ENCODE data around the gene WWOX. TPM values are rescaled to one million over a fixed set of nuclear protein-coding genes. Genes with fewer than 3 reads are reported as not detected.

Gene WWOX
- total and polyA plus RNA-seq, 2 of the 4 experiments (the other 2 are of a cell fraction), result 2.7 to 5.4 TPM

DNA sequence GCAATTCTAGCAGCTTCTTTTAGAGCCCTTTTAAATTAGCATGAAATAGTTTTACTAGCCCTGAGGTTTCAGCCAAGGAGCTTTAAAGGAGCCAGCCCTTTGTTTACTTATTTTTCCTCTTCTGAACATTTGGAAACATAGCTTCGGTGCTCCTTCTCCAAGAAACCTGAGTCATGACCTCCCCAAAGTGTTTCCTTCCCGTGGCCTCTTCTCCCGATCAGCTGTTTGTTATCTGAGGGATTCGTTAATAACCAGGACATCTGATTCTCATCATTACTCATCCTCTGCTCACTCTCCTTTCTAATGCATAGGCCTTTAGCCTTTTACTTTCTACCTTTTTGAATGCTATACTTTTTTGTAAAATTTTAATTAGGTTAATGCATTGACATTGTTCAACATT is 204.5 kb downstream of the WWOX start:
- no peak overlapping the region for H3K9ac ChIP-seq (ENCODE audit: low read depth, low read length)
- no peaks in the 10 kb centered on the region for H3K4me1 ChIP-seq (ENCODE audit: control insufficient read depth, insufficient read depth, low read length)
- CTCF ChIA-PET, result no interaction called here
- intact Hi-C loops (cut with micrococcal nuclease) (no loop called here), dilution Hi-C loops (cut with HindIII; ENCODE audit: low sequenced_read_pairs, unreplicated experiment) (no loop called here), in situ Hi-C loops (cut with MboI; ENCODE audit: low sequenced_read_pairs) (no loop called here)
- no peak overlapping the region for H4K91ac ChIP-seq (ENCODE audit: insufficient read depth, low read depth, low read length)
- H3K79me1 ChIP-seq (ENCODE audit: low read depth in 1 of 2, low read length in 2 of 2), result no peaks in the 10 kb centered on the region
- H2BK5ac ChIP-seq (ENCODE audit: low read depth, low read length, poor library complexity, severe bottlenecking), result no peak overlapping the region
- no peak overlapping the region for H2AK5ac ChIP-seq (ENCODE audit: low read depth, low read length)
- no peak overlapping the region for H2BK120ac ChIP-seq (ENCODE audit: low read depth, low read length)
- H3K27me3 ChIP-seq (ENCODE audit: control insufficient read depth, insufficient read depth, low read length), result no peaks in the 10 kb centered on the region
- WGBS, 2 experiments (ENCODE audit: extremely low coverage in 2 of 2, insufficient read length in 1 of 2), result no CpG with 5 or more reads among the region's 4 CpGs
- H4K20me1 ChIP-seq (ENCODE audit: insufficient read depth, low read length), result no peaks in the 10 kb centered on the region
- H2AK9ac ChIP-seq (replicated peaks; ENCODE audit: low read depth, low read length, poor library complexity), result no peak overlapping the region
- H3K9me3 ChIP-seq (ENCODE audit: control insufficient read depth, insufficient read depth, low read length), result peaks cover 7% of the 10 kb centered on the region
- H4K5ac ChIP-seq (ENCODE audit: low read depth, low read length), result no peak overlapping the region
- TF ChIP-seq POLR2A (IDR thresholded peaks at IDR 0.05; ENCODE audit: low read depth, low read length) (no peak), MAFK (IDR thresholded peaks at IDR 0.05; ENCODE audit: low read depth, low read length) (no peak), SMC3 (IDR thresholded peaks at IDR 0.05; ENCODE audit: low read depth, low read length) (no peak), USF2 (IDR thresholded peaks at IDR 0.05; ENCODE audit: low read depth, low read length) (no peak), NFE2L2 (IDR thresholded peaks at IDR 0.05; ENCODE audit: low read depth, low read length) (no peak), ELK1 (IDR thresholded peaks at IDR 0.05; ENCODE audit: borderline replicate concordance, low read depth, low read length) (no peak), RAD21 (IDR thresholded peaks at IDR 0.05; ENCODE audit: low read length) (no peak), FOS (IDR thresholded peaks at IDR 0.05; ENCODE audit: low read depth, low read length) (no peak), CHD1 (IDR thresholded peaks at IDR 0.05; ENCODE audit: low read depth, low read length) (no peak), RCOR1 (IDR thresholded peaks at IDR 0.05; ENCODE audit: insufficient replicate concordance, low read length) (no peak), MXI1 (IDR thresholded peaks at IDR 0.05; ENCODE audit: borderline replicate concordance, low read depth, low read length) (no peak), RFX5 (IDR thresholded peaks at IDR 0.05; ENCODE audit: low read depth, low read length) (no peak), CTCF (conservative IDR thresholded peaks at IDR 0.05; ENCODE audit: low read depth, low read length) (no peak), CEBPB (IDR thresholded peaks at IDR 0.05; ENCODE audit: low read depth, low read length) (no peak), BHLHE40 (IDR thresholded peaks at IDR 0.05; ENCODE audit: low read depth, low read length) (no peak), MAZ (IDR thresholded peaks at IDR 0.05; ENCODE audit: borderline replicate concordance, low read depth, low read length) (no peak)
- no peak overlapping the region for H2BK20ac ChIP-seq (ENCODE audit: low read depth, low read length)
- no peak overlapping the region for H3K14ac ChIP-seq (replicated peaks; ENCODE audit: low read depth, low read length)
- no peak overlapping the region for H3K23ac ChIP-seq (ENCODE audit: low read depth, low read length)
- no peak overlapping the region for H2AFZ ChIP-seq (replicated peaks; ENCODE audit: low read length, poor library complexity)
- H3K27ac ChIP-seq (ENCODE audit: insufficient read depth, low read length), result no peak overlapping the region
- H2BK15ac ChIP-seq (ENCODE audit: low read depth, low read length), result no peak overlapping the region
- no peak overlapping the region for H3K4ac ChIP-seq (ENCODE audit: low read depth, low read length)
- no peak overlapping the region for H3K4me2 ChIP-seq (ENCODE audit: low read depth, low read length)
- POLR2A ChIA-PET (ENCODE audit: unreplicated experiment), result no interaction called here
- H3K56ac ChIP-seq (ENCODE audit: extremely low read depth, insufficient read depth, low read length), result no peak overlapping the region
- no peak overlapping the region for H3K4me3 ChIP-seq (ENCODE audit: insufficient read depth, low read depth, low read length)
- DNase-seq (no peak), ATAC-seq (ENCODE audit: low read depth) (no peak)
- no TSS peak for BruUV-seq (replicated peaks)
- no peaks in the 10 kb centered on the region for H3K36me3 ChIP-seq (ENCODE audit: control insufficient read depth, insufficient read depth, low read length)
- no peak overlapping the region for H4K8ac ChIP-seq (ENCODE audit: low read depth in 2 of 2, low read length in 2 of 2)
- no peaks in the 10 kb centered on the region for H3K9me1 ChIP-seq (ENCODE audit: insufficient read depth, low read length)
- H3K18ac ChIP-seq (ENCODE audit: low read depth, low read length), result no peak overlapping the region
